Medulla oblongata (tissue), 1 donor: ENCODE measurements around the gene EHD4.

ENCODE experiments used
- DNase-seq: peaks from one replicate; pipeline ENCODE4 v3.0.0-alpha.2; 2015; ENCODE audit errors: extremely low spot score

The EHD4 gene

GRCh38 chr15:41936649-41937567 lies 35.4 kb downstream of the EHD4 start:
- DNase-seq = peak; percentile 77

GRCh38 chr15:41936155-41936554 lies 36.2 kb downstream of the EHD4 start:
- DNase-seq = no peak

GRCh38 chr15:41935566-41936020 lies 36.8 kb downstream of the EHD4 start:
- no peak for DNase-seq

GRCh38 chr15:41934843-41935242 lies 37.5 kb downstream of the EHD4 start:
- no peak for DNase-seq

GRCh38 chr15:41933771-41934170 lies 38.6 kb downstream of the EHD4 start:
- DNase-seq = no peak

GRCh38 chr15:41933326-41933725 lies 39.0 kb downstream of the EHD4 start:
- no peak for DNase-seq

GRCh38 chr15:41932511-41933289 lies 39.7 kb downstream of the EHD4 start:
- DNase-seq = no peak

- DNase-seq = no peak
These were observed 40.3 kb downstream of the EHD4 start for GRCh38 chr15:41932101-41932500.

GRCh38 chr15:41930867-41931222 lies 41.5 kb downstream of the EHD4 start:
- no peak for DNase-seq

- DNase-seq = no peak
These were observed 42.0 kb downstream of the EHD4 start for GRCh38 chr15:41930221-41930866.

- no peak for DNase-seq
These were observed 43.4 kb downstream of the EHD4 start for GRCh38 chr15:41928637-41929620.

- no peak for DNase-seq
These were observed 44.3 kb downstream of the EHD4 start for GRCh38 chr15:41928100-41928499.

- no peak for DNase-seq
These were observed 44.8 kb downstream of the EHD4 start for GRCh38 chr15:41927536-41927935.

- DNase-seq = no peak
These were observed 45.9 kb downstream of the EHD4 start for GRCh38 chr15:41926185-41927056.

GRCh38 chr15:41925086-41925608 lies 47.2 kb downstream of the EHD4 start:
- DNase-seq = no peak

GRCh38 chr15:41923401-41923997 lies 48.9 kb downstream of the EHD4 start:
- no peak for DNase-seq

GRCh38 chr15:41922353-41922752 lies 50.0 kb downstream of the EHD4 start:
- DNase-seq = no peak

- DNase-seq = no peak
These were observed 50.7 kb downstream of the EHD4 start for GRCh38 chr15:41921639-41922038.

GRCh38 chr15:41921167-41921566 lies 51.2 kb downstream of the EHD4 start:
- DNase-seq = no peak
